HCT116 (cell line): ENCODE results near the gene ADAMTS14. TPM values are rescaled to one million over a fixed set of nuclear protein-coding genes. Genes with fewer than 3 reads are reported as not detected.

Source experiments
- ATAC-seq: fragments of 200-7000 bp; cut with Tn5 transposase; 2 replicates; pipeline ENCODE4 v1.9.1; 2020; ENCODE audit warnings: mild to moderate bottlenecking, moderate library complexity
- BruUV-seq: library from RNA; stranded (reverse); fragments of 400-500 nt; replicated peaks from 2 replicates; lab custom pipeline; 2021; lab: Mats Ljungman, UMichigan
- CTCF ChIA-PET: fragments of 300-600 bp; sonication (Branson Sonifier 250); formaldehyde crosslinking; loops from one replicate; lab custom pipeline; 2021; ENCODE audit warnings: antibody characterized with exemption; lab: Charles Lee
- POLR2A ChIA-PET: fragments of 300-600, 350-600 bp; sonication (Branson Sonifier 250); formaldehyde crosslinking; loops from one replicate; lab custom pipeline; 2021; ENCODE audit warnings: antibody characterized with exemption; lab: Charles Lee
- RAD21 ChIA-PET, 2 experiments: fragments of 300-600 bp; sonication (Branson Sonifier 250); formaldehyde crosslinking; loops; one replicate each; lab custom pipeline; 2023; ENCODE audit warnings: low total read pairs in 2 of 2; ENCODE audit not compliant: uncharacterized antibody in 2 of 2, unreplicated experiment in 2 of 2, low non-redundant PET in 1 of 2; lab: Charles Lee
- DNase-seq: peaks from one replicate; pipeline ENCODE4 v3.0.0-alpha.2; 2010; ENCODE audit warnings: low read depth, low spot score
- H2AFZ ChIP-seq: fragments of 200-600 bp; shearing (Covaris generic), sonication (generic); 2 replicates; pipeline ENCODE4 v1.6.1; 2017; ENCODE audit warnings: low read depth, mixed run types, mixed read lengths, antibody characterized with exemption, low read length; ENCODE audit not compliant: poor library complexity, severe bottlenecking
- H3K27ac ChIP-seq: 2 replicates; pipeline ENCODE4 v1.5.1; 2012; ENCODE audit warnings: low read depth, low read length
- H3K27me3 ChIP-seq: fragments of 200-600 bp; sonication (generic); 2 replicates; pipeline ENCODE4 v1.6.1; 2016; ENCODE audit warnings: mixed run types, low read length, mixed read lengths; ENCODE audit not compliant: insufficient read depth
- H3K36me3 ChIP-seq, 2 experiments: fragments of 200-500 bp in 1 of 2; fragments of 200-600 bp in 1 of 2; sonication (Bioruptor generic) in 1 of 2; sonication (generic) in 1 of 2; 2 replicates each; pipeline versions ENCODE4 v1.5.1 to v1.6.1; 2014 to 2016; ENCODE audit warnings: low read length in 2 of 2, inconsistent platforms in 1 of 2, mixed read lengths in 1 of 2, mixed run types in 1 of 2; ENCODE audit not compliant: insufficient read depth in 2 of 2, control insufficient read depth in 1 of 2
- H3K4me1 ChIP-seq, 2 experiments: fragments of 200-600 bp in 1 of 2; sonication (generic) in 1 of 2; 2 replicates each; pipeline versions ENCODE4 v1.5.1 to v1.6.1; 2012 to 2017; ENCODE audit warnings: low read length in 2 of 2, inconsistent platforms in 1 of 2, mild to moderate bottlenecking in 1 of 2, mixed read lengths in 1 of 2, mixed run types in 1 of 2, moderate library complexity in 1 of 2; ENCODE audit not compliant: insufficient read depth in 2 of 2, control insufficient read depth in 1 of 2
- H3K4me2 ChIP-seq: fragments of 200-600 bp; sonication (generic); 2 replicates; pipeline ENCODE4 v1.6.1; 2017; ENCODE audit warnings: mixed run types, low read length, mixed read lengths
- H3K4me3 ChIP-seq, 2 experiments: fragments of 200-600 bp in 1 of 2; sonication (generic) in 1 of 2; replicated peaks in 1 of 2; 2 replicates each; pipeline ENCODE4 v1.5.1; 2011 to 2016; ENCODE audit warnings: low read length in 2 of 2, control low read depth in 1 of 2, low read depth in 1 of 2, mild to moderate bottlenecking in 1 of 2, mixed read lengths in 1 of 2, mixed run types in 1 of 2
- H3K79me2 ChIP-seq: fragments of 200-600 bp; sonication (generic); 2 replicates; pipeline ENCODE4 v1.6.1; 2017; ENCODE audit warnings: mild to moderate bottlenecking, mixed run types, low read length, moderate library complexity, mixed read lengths; ENCODE audit not compliant: insufficient read depth
- H3K9ac ChIP-seq: fragments of 200-600 bp; sonication (generic); 2 replicates; pipeline ENCODE4 v1.6.1; 2016; ENCODE audit warnings: low read length, mixed read lengths
- H3K9me2 ChIP-seq: fragments of 200-600 bp; sonication (generic), shearing (Covaris generic); 2 replicates; pipeline ENCODE4 v1.6.1; 2017; ENCODE audit warnings: mixed run types, mild to moderate bottlenecking, moderate library complexity; ENCODE audit not compliant: insufficient read depth
- H3K9me3 ChIP-seq, 2 experiments: fragments of 200-500 bp in 1 of 2; fragments of 200-600 bp in 1 of 2; sonication (Bioruptor generic) in 1 of 2; sonication (generic) in 1 of 2; 2 replicates each; pipeline ENCODE4 v1.6.1; 2014 to 2017; ENCODE audit warnings: low read length in 2 of 2, mixed read lengths in 2 of 2, inconsistent platforms in 1 of 2, low read depth in 1 of 2, mild to moderate bottlenecking in 1 of 2, mixed run types in 1 of 2, moderate library complexity in 1 of 2; ENCODE audit not compliant: control insufficient read depth in 1 of 2, insufficient read depth in 1 of 2
- H4K20me1 ChIP-seq: fragments of 200-600 bp; sonication (generic), shearing (Covaris generic); 2 replicates; pipeline ENCODE4 v1.6.1; 2017; ENCODE audit warnings: mixed run types, mild to moderate bottlenecking, moderate library complexity; ENCODE audit not compliant: insufficient read depth
- ATF3 ChIP-seq: IDR thresholded peaks from 2 replicates; pipeline ENCODE4 v1.6.1; 2012
- CBX3 ChIP-seq: IDR thresholded peaks from 2 replicates; pipeline ENCODE4 v1.6.1; 2012; ENCODE audit warnings: low read depth
- CEBPB ChIP-seq: IDR thresholded peaks from 2 replicates; pipeline ENCODE4 v1.6.1; 2012; ENCODE audit warnings: low read depth
- CTCF ChIP-seq, 3 experiments: fragments of 200-600 bp in 1 of 3; sonication (generic) in 1 of 3; IDR thresholded peaks in 2 of 3; conservative IDR thresholded peaks in 1 of 3; 2 replicates each; pipeline ENCODE4 v1.5.1; 2012 to 2017; ENCODE audit warnings: low read depth in 2 of 3, low read length in 2 of 3, antibody characterized with exemption in 1 of 3, borderline replicate concordance in 1 of 3, control low read depth in 1 of 3, mild to moderate bottlenecking in 1 of 3, mixed read lengths in 1 of 3, mixed run types in 1 of 3, moderate library complexity in 1 of 3; ENCODE audit not compliant: insufficient read depth in 1 of 3
- EGR1 ChIP-seq: IDR thresholded peaks from 2 replicates; pipeline ENCODE4 v1.6.1; 2012; ENCODE audit warnings: low read depth
- ELF1 ChIP-seq: IDR thresholded peaks from 2 replicates; pipeline ENCODE4 v1.6.1; 2012; ENCODE audit warnings: low read depth, borderline replicate concordance
- EZH2 ChIP-seq: fragments of 200-600 bp; sonication (generic); IDR thresholded peaks from 2 replicates; pipeline ENCODE4 v1.6.1; 2017; ENCODE audit warnings: antibody characterized with exemption, mixed run types
- JUND ChIP-seq: IDR thresholded peaks from 2 replicates; pipeline ENCODE4 v1.6.1; 2012
- MAX ChIP-seq: IDR thresholded peaks from 2 replicates; pipeline ENCODE4 v1.6.1; 2012
- POLR2A ChIP-seq: IDR thresholded peaks from 2 replicates; pipeline ENCODE4 v1.7.0; 2011; ENCODE audit warnings: borderline replicate concordance; ENCODE audit not compliant: insufficient read depth, insufficient read length; ENCODE audit errors: extremely low read depth
- RAD21 ChIP-seq: IDR thresholded peaks from 2 replicates; pipeline ENCODE4 v1.6.1; 2012; ENCODE audit warnings: low read depth, mild to moderate bottlenecking
- REST ChIP-seq: IDR thresholded peaks from 2 replicates; pipeline ENCODE4 v1.6.1; 2012; ENCODE audit warnings: low read depth
- SIN3A ChIP-seq: IDR thresholded peaks from 2 replicates; pipeline ENCODE4 v1.6.1; 2012; ENCODE audit warnings: low read depth
- SP1 ChIP-seq: IDR thresholded peaks from 2 replicates; pipeline ENCODE4 v1.6.1; 2012; ENCODE audit warnings: low read depth
- SRF ChIP-seq: IDR thresholded peaks from 2 replicates; pipeline ENCODE4 v1.6.1; 2012; ENCODE audit warnings: low read depth
- TCF7L2 ChIP-seq: IDR thresholded peaks from 2 replicates; pipeline ENCODE4 v1.7.0; 2011; ENCODE audit warnings: borderline replicate concordance, inconsistent platforms; ENCODE audit not compliant: insufficient read depth, insufficient read length; ENCODE audit errors: extremely low read depth
- YY1 ChIP-seq: IDR thresholded peaks from 2 replicates; pipeline ENCODE4 v1.6.1; 2011; ENCODE audit warnings: low read length, low read depth, moderate library complexity, mild to moderate bottlenecking; ENCODE audit not compliant: insufficient replicate concordance; ENCODE audit errors: extremely low read depth
- ZFX ChIP-seq: fragments of 450-650 bp; IDR thresholded peaks from 2 replicates; pipeline ENCODE4 v1.6.1; 2017
- intact Hi-C: fragments of 100-400 bp; cut with micrococcal nuclease; formaldehyde crosslinking; loops from 2 replicates; pipeline ENCODE4 v1.10.0; 2022
- total RNA-seq: library from RNA; stranded (reverse); gene quantifications from one replicate; pipeline ENCODE4 v1.2.1, GENCODE V29; 2021; ENCODE audit not compliant: unreplicated experiment

The ADAMTS14 gene
- total RNA-seq, 1 experiment from 2014 or later = 13.2 TPM

GRCh38 chr10:70748305-70748704 lies 76.0 kb downstream of the ADAMTS14 start:
- H4K20me1 ChIP-seq = no peaks in the 10 kb centered on the region
- no peaks in the 10 kb centered on the region for H3K79me2 ChIP-seq
- no peak overlapping the region for H2AFZ ChIP-seq
- no peaks in the 10 kb centered on the region for H3K9me2 ChIP-seq
- BruUV-seq = no TSS peak
- H3K9me3 ChIP-seq = no peaks in the 10 kb centered on the region
- intact Hi-C loops = no loop called here
- POLR2A ChIA-PET = no interaction called here
- no peak overlapping the region for H3K27ac ChIP-seq
- 0 out of 4 replicates have a peak, but pooled peaks cover 0 to 2% of the 10 kb centered on the region in 2 experiments for H3K4me1 ChIP-seq
- RAD21 ChIA-PET = interaction anchor here in 1 of 2 experiments (0.7 kb wide), 1 partner anchor 170 kb away, joined by 3 read pairs; no protein-coding TSS in a partner anchor
- H3K36me3 ChIP-seq = peaks cover 2 to 3% of the 10 kb centered on the region in 2 experiments; a peak in 2 of 4 replicates
- ATAC-seq (no peak), DNase-seq (no peak)
- H3K9ac ChIP-seq = no peak overlapping the region
- no peak overlapping the region for H3K4me3 ChIP-seq
- CTCF ChIA-PET = no interaction called here
- no peak overlapping the region for H3K4me2 ChIP-seq
- TF ChIP-seq ATF3 = no peak
- no peak for TF ChIP-seq EGR1
- no peak for TF ChIP-seq JUND
- no peak for TF ChIP-seq EZH2
- TF ChIP-seq SIN3A = no peak
- TF ChIP-seq ZFX = no peak
- TF ChIP-seq SP1 = no peak
- TF ChIP-seq ELF1 = no peak
- TF ChIP-seq RAD21 = no peak
- no peak for TF ChIP-seq POLR2A
- no peak for TF ChIP-seq TCF7L2
- TF ChIP-seq MAX = no peak
- TF ChIP-seq CEBPB = no peak
- TF ChIP-seq YY1 = no peak
- TF ChIP-seq CBX3 = no peak
- TF ChIP-seq REST = no peak
- no peak for TF ChIP-seq SRF
- TF ChIP-seq CTCF (IDR thresholded peaks at IDR 0.05 in 2 of 3, conservative IDR thresholded peaks at IDR 0.05 in 1 of 3; ENCODE audit: borderline replicate concordance in 1 of 3, insufficient read depth in 1 of 3, low read depth in 2 of 3, low read length in 2 of 3) = no peak
- H3K27me3 ChIP-seq = no peaks in the 10 kb centered on the region
